SK-N-SH (cell line): ENCODE results near the gene TXNDC2.

Experiments
- CTCF ChIP-seq: fragments of 200-600 bp; sonication (generic); IDR thresholded peaks from 2 replicates; pipeline ENCODE4 v1.6.1; 2017; ENCODE audit warnings: antibody characterized with exemption, mild to moderate bottlenecking, moderate library complexity
- ELF1 ChIP-seq: IDR thresholded peaks from 2 replicates; pipeline ENCODE4 v1.4.0; 2012
- EZH2phosphoT487 ChIP-seq: fragments of 200-600 bp; sonication (generic); IDR thresholded peaks from 2 replicates; pipeline ENCODE4 v1.6.1; 2017; ENCODE audit warnings: low read depth, mixed run types, mild to moderate bottlenecking, antibody characterized with exemption, moderate library complexity, borderline replicate concordance
- GABPA ChIP-seq: IDR thresholded peaks from 2 replicates; pipeline ENCODE4 v1.4.0; 2012; ENCODE audit warnings: low read depth, mild to moderate bottlenecking
- JUND ChIP-seq: IDR thresholded peaks from 2 replicates; pipeline ENCODE4 v1.4.0; 2012
- MAX ChIP-seq: IDR thresholded peaks from 2 replicates; pipeline ENCODE4 v1.4.0; 2012; ENCODE audit warnings: low read depth
- POLR2AphosphoS5 ChIP-seq: IDR thresholded peaks from 2 replicates; pipeline ENCODE4 v1.6.1; 2012; ENCODE audit warnings: low read depth, low read length
- REST ChIP-seq: IDR thresholded peaks from 2 replicates; pipeline ENCODE4 v1.6.1; 2012; ENCODE audit warnings: mild to moderate bottlenecking, low read depth, low read length, moderate library complexity
- SIN3A ChIP-seq: IDR thresholded peaks from 2 replicates; pipeline ENCODE4 v1.6.1; 2012; ENCODE audit warnings: low read depth, mild to moderate bottlenecking, low read length, moderate library complexity, borderline replicate concordance
- TAF1 ChIP-seq: IDR thresholded peaks from 2 replicates; pipeline ENCODE4 v1.6.1; 2012; ENCODE audit warnings: low read depth, mild to moderate bottlenecking, low read length, moderate library complexity, borderline replicate concordance
- USF1 ChIP-seq: IDR thresholded peaks from 2 replicates; pipeline ENCODE4 v1.4.0; 2012; ENCODE audit warnings: low read depth, borderline replicate concordance
- ZBTB33 ChIP-seq: IDR thresholded peaks from 2 replicates; pipeline ENCODE4 v1.4.0; 2012; ENCODE audit warnings: low read depth, borderline replicate concordance

GRCh38 chr18:9924371-9924943 lies 38.7 kb downstream of the TXNDC2 start:
- no peak for TF ChIP-seq USF1
- no peak for TF ChIP-seq CTCF
- TF ChIP-seq TAF1: no peak
- no peak for TF ChIP-seq SIN3A
- no peak for TF ChIP-seq POLR2AphosphoS5
- TF ChIP-seq MAX: no peak
- TF ChIP-seq GABPA: no peak
- no peak for TF ChIP-seq ZBTB33
- TF ChIP-seq EZH2phosphoT487: no peak
- TF ChIP-seq REST: no peak
- no peak for TF ChIP-seq JUND
- TF ChIP-seq ELF1: no peak
